ENCODE data around the gene NMRAL1.

The NMRAL1 gene

GRCh38 chr16:4450931-4451519 is 23.4 kb downstream of the NMRAL1 start:
- no peak overlapping the region for H3K27ac ChIP-seq (ENCODE audit: insufficient read depth, low read length, poor library complexity, severe bottlenecking)
- H3K4me3 ChIP-seq (ENCODE audit: insufficient read depth, low read depth, low read length, poor library complexity, severe bottlenecking) = no peak overlapping the region
- no peak for DNase-seq
- H3K4me1 ChIP-seq (ENCODE audit: control insufficient read depth, insufficient read depth, low read length, poor library complexity, severe bottlenecking) = no peaks in the 10 kb centered on the region
- H3K9me3 ChIP-seq (ENCODE audit: control insufficient read depth, low read length) = no peaks in the 10 kb centered on the region
- H3K27me3 ChIP-seq (replicated peaks; ENCODE audit: control insufficient read depth, insufficient read depth, low read length, poor library complexity, severe bottlenecking) = no peaks in the 10 kb centered on the region
- peaks cover 81% of the 10 kb centered on the region for H3K36me3 ChIP-seq (ENCODE audit: control insufficient read depth, insufficient read depth, low read length)

GRCh38 chr16:4450430-4450829 is 24.0 kb downstream of the NMRAL1 start:
- H3K9me3 ChIP-seq (ENCODE audit: control insufficient read depth, low read length) = no peaks in the 10 kb centered on the region
- H3K36me3 ChIP-seq (ENCODE audit: control insufficient read depth, insufficient read depth, low read length) = peaks cover 78% of the 10 kb centered on the region
- no peaks in the 10 kb centered on the region for H3K4me1 ChIP-seq (ENCODE audit: control insufficient read depth, insufficient read depth, low read length, poor library complexity, severe bottlenecking)
- DNase-seq = no peak
- no peak overlapping the region for H3K27ac ChIP-seq (ENCODE audit: insufficient read depth, low read length, poor library complexity, severe bottlenecking)
- H3K27me3 ChIP-seq (replicated peaks; ENCODE audit: control insufficient read depth, insufficient read depth, low read length, poor library complexity, severe bottlenecking) = no peaks in the 10 kb centered on the region
- no peak overlapping the region for H3K4me3 ChIP-seq (ENCODE audit: insufficient read depth, low read depth, low read length, poor library complexity, severe bottlenecking)

GRCh38 chr16:4443986-4444385 is 30.4 kb downstream of the NMRAL1 start:
- Histone ChIP-seq H3K36me3 (ENCODE audit: control insufficient read depth, insufficient read depth, low read length) (peaks cover 78% of the 10 kb centered on the region), H3K4me1 (ENCODE audit: control insufficient read depth, insufficient read depth, low read length, poor library complexity, severe bottlenecking) (no peaks in the 10 kb centered on the region), H3K9me3 (ENCODE audit: control insufficient read depth, low read length) (no peaks in the 10 kb centered on the region), H3K4me3 (ENCODE audit: insufficient read depth, low read depth, low read length, poor library complexity, severe bottlenecking) (no peak overlapping the region), H3K27ac (ENCODE audit: insufficient read depth, low read length, poor library complexity, severe bottlenecking) (no peak overlapping the region), H3K27me3 (replicated peaks; ENCODE audit: control insufficient read depth, insufficient read depth, low read length, poor library complexity, severe bottlenecking) (no peaks in the 10 kb centered on the region)
- DNase-seq = no peak

- H3K9me3 ChIP-seq (ENCODE audit: control insufficient read depth, low read length) = no peaks in the 10 kb centered on the region
- peaks cover 80% of the 10 kb centered on the region for H3K36me3 ChIP-seq (ENCODE audit: control insufficient read depth, insufficient read depth, low read length)
- DNase-seq = no peak
- no peaks in the 10 kb centered on the region for H3K27me3 ChIP-seq (replicated peaks; ENCODE audit: control insufficient read depth, insufficient read depth, low read length, poor library complexity, severe bottlenecking)
- no peak overlapping the region for H3K4me3 ChIP-seq (ENCODE audit: insufficient read depth, low read depth, low read length, poor library complexity, severe bottlenecking)
- no peak overlapping the region for H3K27ac ChIP-seq (ENCODE audit: insufficient read depth, low read length, poor library complexity, severe bottlenecking)
- H3K4me1 ChIP-seq (ENCODE audit: control insufficient read depth, insufficient read depth, low read length, poor library complexity, severe bottlenecking) = no peaks in the 10 kb centered on the region
Measured at GRCh38 chr16:4443271-4443670, 31.2 kb downstream of the NMRAL1 start.

GRCh38 chr16:4442371-4442770 is 32.1 kb downstream of the NMRAL1 start:
- DNase-seq = no peak
- Histone ChIP-seq H3K4me3 (ENCODE audit: insufficient read depth, low read depth, low read length, poor library complexity, severe bottlenecking) (no peak overlapping the region), H3K9me3 (ENCODE audit: control insufficient read depth, low read length) (no peaks in the 10 kb centered on the region), H3K27ac (ENCODE audit: insufficient read depth, low read length, poor library complexity, severe bottlenecking) (no peak overlapping the region), H3K27me3 (replicated peaks; ENCODE audit: control insufficient read depth, insufficient read depth, low read length, poor library complexity, severe bottlenecking) (no peaks in the 10 kb centered on the region), H3K4me1 (ENCODE audit: control insufficient read depth, insufficient read depth, low read length, poor library complexity, severe bottlenecking) (no peaks in the 10 kb centered on the region), H3K36me3 (ENCODE audit: control insufficient read depth, insufficient read depth, low read length) (peaks cover 82% of the 10 kb centered on the region)

GRCh38 chr16:4437366-4437765 is 37.1 kb downstream of the NMRAL1 start:
- Histone ChIP-seq H3K9me3 (ENCODE audit: control insufficient read depth, low read length) (no peaks in the 10 kb centered on the region), H3K36me3 (ENCODE audit: control insufficient read depth, insufficient read depth, low read length) (peaks cover 71% of the 10 kb centered on the region), H3K4me1 (ENCODE audit: control insufficient read depth, insufficient read depth, low read length, poor library complexity, severe bottlenecking) (no peaks in the 10 kb centered on the region), H3K4me3 (ENCODE audit: insufficient read depth, low read depth, low read length, poor library complexity, severe bottlenecking) (no peak overlapping the region), H3K27me3 (replicated peaks; ENCODE audit: control insufficient read depth, insufficient read depth, low read length, poor library complexity, severe bottlenecking) (no peaks in the 10 kb centered on the region), H3K27ac (ENCODE audit: insufficient read depth, low read length, poor library complexity, severe bottlenecking) (no peak overlapping the region)
- no peak for DNase-seq

GRCh38 chr16:4435337-4436067 is 38.9 kb downstream of the NMRAL1 start:
- no peak for DNase-seq
- Histone ChIP-seq H3K9me3 (ENCODE audit: control insufficient read depth, low read length) (no peaks in the 10 kb centered on the region), H3K27ac (ENCODE audit: insufficient read depth, low read length, poor library complexity, severe bottlenecking) (no peak overlapping the region), H3K4me1 (ENCODE audit: control insufficient read depth, insufficient read depth, low read length, poor library complexity, severe bottlenecking) (no peaks in the 10 kb centered on the region), H3K4me3 (ENCODE audit: insufficient read depth, low read depth, low read length, poor library complexity, severe bottlenecking) (no peak overlapping the region), H3K36me3 (ENCODE audit: control insufficient read depth, insufficient read depth, low read length) (peaks cover 66% of the 10 kb centered on the region), H3K27me3 (replicated peaks; ENCODE audit: control insufficient read depth, insufficient read depth, low read length, poor library complexity, severe bottlenecking) (no peaks in the 10 kb centered on the region)

- H3K27me3 ChIP-seq (replicated peaks; ENCODE audit: control insufficient read depth, insufficient read depth, low read length, poor library complexity, severe bottlenecking) = no peaks in the 10 kb centered on the region
- no peaks in the 10 kb centered on the region for H3K4me1 ChIP-seq (ENCODE audit: control insufficient read depth, insufficient read depth, low read length, poor library complexity, severe bottlenecking)
- H3K4me3 ChIP-seq (ENCODE audit: insufficient read depth, low read depth, low read length, poor library complexity, severe bottlenecking) = no peak overlapping the region
- H3K27ac ChIP-seq (ENCODE audit: insufficient read depth, low read length, poor library complexity, severe bottlenecking) = no peak overlapping the region
- DNase-seq = no peak
- H3K9me3 ChIP-seq (ENCODE audit: control insufficient read depth, low read length) = no peaks in the 10 kb centered on the region
- peaks cover 59% of the 10 kb centered on the region for H3K36me3 ChIP-seq (ENCODE audit: control insufficient read depth, insufficient read depth, low read length)
Measured at GRCh38 chr16:4433914-4434787, 40.3 kb downstream of the NMRAL1 start.

- Histone ChIP-seq H3K27me3 (replicated peaks; ENCODE audit: control insufficient read depth, insufficient read depth, low read length, poor library complexity, severe bottlenecking) (no peaks in the 10 kb centered on the region), H3K9me3 (ENCODE audit: control insufficient read depth, low read length) (no peaks in the 10 kb centered on the region), H3K36me3 (ENCODE audit: control insufficient read depth, insufficient read depth, low read length) (peaks cover 51% of the 10 kb centered on the region), H3K4me1 (ENCODE audit: control insufficient read depth, insufficient read depth, low read length, poor library complexity, severe bottlenecking) (no peaks in the 10 kb centered on the region), H3K4me3 (ENCODE audit: insufficient read depth, low read depth, low read length, poor library complexity, severe bottlenecking) (no peak overlapping the region), H3K27ac (ENCODE audit: insufficient read depth, low read length, poor library complexity, severe bottlenecking) (no peak overlapping the region)
- DNase-seq = no peak
Measured at GRCh38 chr16:4433228-4433627, 41.2 kb downstream of the NMRAL1 start.

- no peak for DNase-seq
- Histone ChIP-seq H3K27ac (ENCODE audit: insufficient read depth, low read length, poor library complexity, severe bottlenecking) (no peak overlapping the region), H3K4me3 (ENCODE audit: insufficient read depth, low read depth, low read length, poor library complexity, severe bottlenecking) (no peak overlapping the region), H3K27me3 (replicated peaks; ENCODE audit: control insufficient read depth, insufficient read depth, low read length, poor library complexity, severe bottlenecking) (no peaks in the 10 kb centered on the region), H3K9me3 (ENCODE audit: control insufficient read depth, low read length) (no peaks in the 10 kb centered on the region), H3K36me3 (ENCODE audit: control insufficient read depth, insufficient read depth, low read length) (peaks cover 31% of the 10 kb centered on the region), H3K4me1 (ENCODE audit: control insufficient read depth, insufficient read depth, low read length, poor library complexity, severe bottlenecking) (peaks cover 7% of the 10 kb centered on the region)
Measured at GRCh38 chr16:4431023-4431422, 43.4 kb downstream of the NMRAL1 start.
